K562 (cell line): ENCODE measurements around the gene TBX1. TPM values are rescaled to one million over a fixed set of nuclear protein-coding genes. Genes with fewer than 3 reads are reported as not detected.

Experiments used
- CHAMP1 ChIP-seq: fragments of 450-650 bp; IDR thresholded peaks from 2 replicates; pipeline ENCODE4 v1.6.1; 2016; ENCODE audit warnings: mild to moderate bottlenecking
- ELK3 ChIP-seq: fragments of 450-650 bp; formaldehyde crosslinking; IDR thresholded peaks from 2 replicates; pipeline ENCODE4 v1.4.0; 2020; ENCODE audit warnings: mild to moderate bottlenecking
- HMGXB4 ChIP-seq: sonication (generic); formaldehyde crosslinking; IDR thresholded peaks from 2 replicates; pipeline ENCODE4 v1.8.1; 2023; ENCODE audit warnings: mild to moderate bottlenecking, missing genetic modification reagents
- JUN ChIP-seq, 2 experiments: sonication (generic) in 1 of 2; formaldehyde crosslinking in 1 of 2; IDR thresholded peaks; 2 replicates each; pipeline versions ENCODE4 v1.6.1 to v1.8.0; 2012 to 2022; ENCODE audit warnings: borderline replicate concordance in 2 of 2, mild to moderate bottlenecking in 2 of 2, improper control_type of control experiment in 1 of 2, low read depth in 1 of 2, low read length in 1 of 2, missing genetic modification reagents in 1 of 2
- MITF ChIP-seq: IDR thresholded peaks from 2 replicates; pipeline ENCODE4 v1.6.1; 2014; ENCODE audit warnings: antibody characterized with exemption
- NCOA2 ChIP-seq, 2 experiments: fragments of 450-650 bp; IDR thresholded peaks; 2 replicates each; pipeline ENCODE4 v1.6.1; 2018; ENCODE audit warnings: mild to moderate bottlenecking in 2 of 2, moderate library complexity in 1 of 2; ENCODE audit not compliant: partially characterized antibody in 2 of 2
- PKNOX1 ChIP-seq: fragments of 450-650 bp; IDR thresholded peaks from 2 replicates; pipeline ENCODE4 v1.6.1; 2016
- SMARCC2 ChIP-seq: fragments of 450-650 bp; IDR thresholded peaks from 2 replicates; pipeline ENCODE4 v1.6.1; 2017; ENCODE audit warnings: antibody characterized with exemption, moderate library complexity, mild to moderate bottlenecking, low read depth
- VEZF1 ChIP-seq: fragments of 200-800 bp; sonication (Bioruptor generic); IDR thresholded peaks from 2 replicates; pipeline ENCODE4 v1.6.1; 2017; ENCODE audit warnings: missing genetic modification characterization, missing compliant biosample characterization
- ZBTB2 ChIP-seq: fragments of 450-650 bp; IDR thresholded peaks from 2 replicates; pipeline ENCODE4 v1.6.1; 2016; ENCODE audit warnings: antibody characterized with exemption
- ZFP30 ChIP-seq: fragments of 250-450 bp; sonication (Bioruptor Pico); IDR thresholded peaks from 2 replicates; pipeline ENCODE4 v1.8.0; 2022; ENCODE audit warnings: moderate library complexity, mild to moderate bottlenecking, inconsistent platforms, borderline replicate concordance
- ZFP36 ChIP-seq: fragments of 150-350 bp; IDR thresholded peaks from 2 replicates; pipeline ENCODE4 v1.6.1; 2018; ENCODE audit warnings: low read length, low read depth; ENCODE audit not compliant: partially characterized antibody
- ZNF584 ChIP-seq: fragments of 200-800 bp; sonication (Bioruptor generic); IDR thresholded peaks from 2 replicates; pipeline ENCODE4 v1.6.1; 2016; ENCODE audit warnings: low read depth, mild to moderate bottlenecking, missing genetic modification characterization, missing compliant biosample characterization
- ZNF778 ChIP-seq: fragments of 450-650 bp; formaldehyde crosslinking; IDR thresholded peaks from 2 replicates; pipeline ENCODE4 v1.4.0; 2020; ENCODE audit warnings: mild to moderate bottlenecking, moderate library complexity
- polyA plus RNA-seq, 8 experiments: library from polyadenylated mRNA; depleted of rRNA in 4 of 8; stranded (reverse) in 5 of 8; unstranded in 3 of 8; fragments of >200 nt; fragmentation: Nextera tagmentation in 2 of 8; fragmentation: Illumina TruSeq in 1 of 8; extraction: Ambion mirVana in 2 of 8; extraction: Trizol in 1 of 8; gene quantifications; 2 replicates each; pipeline versions ENCODE4 v1.2.1 to v1.2.3, GENCODE V29; 2011 to 2014; ENCODE audit warnings: inconsistent platforms in 1 of 8, missing spikeins in 1 of 8
- total RNA-seq, 7 experiments: library from RNA; depleted of rRNA in 6 of 7; stranded (reverse); fragments of >200 nt in 6 of 7; fragmentation: Illumina TruSeq in 2 of 7; extraction: Trizol in 2 of 7; gene quantifications; 2 replicates each; pipeline versions ENCODE4 v1.2.1 to v1.2.3, GENCODE V29; 2011 to 2021; ENCODE audit warnings: low replicate concordance in 1 of 7

TBX1 gene
- total and polyA plus RNA-seq, 9 of the 15 experiments (the other 6 are each of a cell fraction or from before 2014, with no cell fraction given): 0.07 to 35.0 (median 3.9) TPM

- no peak for TF ChIP-seq ZNF778 (CRISPR knock-in tag)
- no peak for TF ChIP-seq MITF
- no peak for TF ChIP-seq ZFP30 (CRISPR knock-in tag)
- TF ChIP-seq ZNF584 (CRISPR knock-in tag): no peak
- TF ChIP-seq VEZF1: no peak
- TF ChIP-seq NCOA2 (IDR thresholded peaks at IDR 0.05; ENCODE audit: partially characterized antibody in 2 of 2): no peak
- no peak for TF ChIP-seq ELK3 (CRISPR knock-in tag)
- no peak for TF ChIP-seq SMARCC2
- TF ChIP-seq PKNOX1: no peak
- TF ChIP-seq ZFP36: no peak
- TF ChIP-seq JUN (IDR thresholded peaks at IDR 0.05; ENCODE audit: borderline replicate concordance, low read depth, low read length): no peak
- TF ChIP-seq JUN (CRISPR knock-in tag; IDR thresholded peaks at IDR 0.05; ENCODE audit: borderline replicate concordance): no peak
- no peak for TF ChIP-seq CHAMP1
- no peak for TF ChIP-seq ZBTB2
- TF ChIP-seq HMGXB4 (CRISPR knock-in tag): no peak; the same call in 1 of the 2 replicates
Observed at GRCh38 chr22:19761725-19762567, 1.4 kb downstream of the TBX1 start (continued).
